ENCODE data around the gene UFM1. TPM values are rescaled to one million over a fixed set of nuclear protein-coding genes. Genes with fewer than 3 reads are reported as not detected.

The UFM1 gene
- polyA plus RNA-seq, 1 donor from 2014 or later = 158 TPM

DNA sequence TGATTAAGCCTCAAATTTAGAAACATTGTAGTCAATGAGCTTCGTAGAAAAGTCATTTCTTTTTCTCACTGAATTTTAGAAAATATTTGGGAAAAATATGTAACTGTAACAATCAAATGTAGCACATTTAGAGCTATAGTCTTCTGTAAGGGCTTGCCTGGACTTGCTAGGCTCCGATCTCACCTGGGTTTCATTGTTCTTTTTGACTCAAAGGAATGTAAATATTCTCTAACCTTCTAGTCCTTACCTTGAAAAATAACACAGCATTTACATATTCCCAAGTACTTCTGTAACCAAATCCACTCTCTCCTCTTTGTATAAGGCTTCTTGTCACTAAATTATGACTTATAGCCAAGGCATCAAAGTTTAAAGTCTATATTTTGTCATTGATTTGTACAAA lies 2.9 kb upstream of the UFM1 start:
- Histone ChIP-seq H3K9ac (ENCODE audit: low read length) (no peak overlapping the region), H3F3A (ENCODE audit: insufficient read depth, low read length, poor library complexity, severe bottlenecking) (no peaks in the 10 kb centered on the region), H3K4me3 (ENCODE audit: low read length) (no peak overlapping the region), H3K27me3 (ENCODE audit: insufficient read depth, low read depth, low read length) (no peaks in the 10 kb centered on the region), H3K27ac (ENCODE audit: low read length) (no peak overlapping the region), H3K9me2 (ENCODE audit: insufficient read depth, low read length) (no peaks in the 10 kb centered on the region), H2AFZ (ENCODE audit: low read depth, low read length) (no peak overlapping the region), H3K9me3 (ENCODE audit: low read length) (no peaks in the 10 kb centered on the region), H3K4me2 (ENCODE audit: low read length) (no peak overlapping the region), H3K79me2 (replicated peaks; ENCODE audit: insufficient read depth, low read length) (peaks cover 18% of the 10 kb centered on the region), H3K36me3 (ENCODE audit: insufficient read depth, low read length) (no peaks in the 10 kb centered on the region), H4K20me1 (ENCODE audit: insufficient read depth) (no peaks in the 10 kb centered on the region)
- TF ChIP-seq SMC3 (conservative IDR thresholded peaks at IDR 0.05; ENCODE audit: poor library complexity) (no peak), EZH2 (IDR thresholded peaks at IDR 0.05; ENCODE audit: borderline replicate concordance, insufficient read depth, low read length, poor library complexity, severe bottlenecking) (no peak), MXI1 (conservative IDR thresholded peaks at IDR 0.05; ENCODE audit: poor library complexity, severe bottlenecking) (no peak), EP300 (conservative IDR thresholded peaks at IDR 0.05; ENCODE audit: poor library complexity, severe bottlenecking) (no peak), RAD21 (conservative IDR thresholded peaks at IDR 0.05) (no peak), TAF1 (IDR thresholded peaks at IDR 0.05; ENCODE audit: low read depth) (no peak), POLR2AphosphoS5 (IDR thresholded peaks at IDR 0.05) (no peak)
- TF ChIP-seq, protein P1, sequence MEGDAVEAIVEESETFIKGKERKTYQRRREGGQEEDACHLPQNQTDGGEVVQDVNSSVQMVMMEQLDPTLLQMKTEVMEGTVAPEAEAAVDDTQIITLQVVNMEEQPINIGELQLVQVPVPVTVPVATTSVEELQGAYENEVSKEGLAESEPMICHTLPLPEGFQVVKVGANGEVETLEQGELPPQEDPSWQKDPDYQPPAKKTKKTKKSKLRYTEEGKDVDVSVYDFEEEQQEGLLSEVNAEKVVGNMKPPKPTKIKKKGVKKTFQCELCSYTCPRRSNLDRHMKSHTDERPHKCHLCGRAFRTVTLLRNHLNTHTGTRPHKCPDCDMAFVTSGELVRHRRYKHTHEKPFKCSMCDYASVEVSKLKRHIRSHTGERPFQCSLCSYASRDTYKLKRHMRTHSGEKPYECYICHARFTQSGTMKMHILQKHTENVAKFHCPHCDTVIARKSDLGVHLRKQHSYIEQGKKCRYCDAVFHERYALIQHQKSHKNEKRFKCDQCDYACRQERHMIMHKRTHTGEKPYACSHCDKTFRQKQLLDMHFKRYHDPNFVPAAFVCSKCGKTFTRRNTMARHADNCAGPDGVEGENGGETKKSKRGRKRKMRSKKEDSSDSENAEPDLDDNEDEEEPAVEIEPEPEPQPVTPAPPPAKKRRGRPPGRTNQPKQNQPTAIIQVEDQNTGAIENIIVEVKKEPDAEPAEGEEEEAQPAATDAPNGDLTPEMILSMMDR (IDR thresholded peaks at IDR 0.05; ENCODE audit: poor library complexity, severe bottlenecking) = no peak
- TF ChIP-seq, protein P2, sequence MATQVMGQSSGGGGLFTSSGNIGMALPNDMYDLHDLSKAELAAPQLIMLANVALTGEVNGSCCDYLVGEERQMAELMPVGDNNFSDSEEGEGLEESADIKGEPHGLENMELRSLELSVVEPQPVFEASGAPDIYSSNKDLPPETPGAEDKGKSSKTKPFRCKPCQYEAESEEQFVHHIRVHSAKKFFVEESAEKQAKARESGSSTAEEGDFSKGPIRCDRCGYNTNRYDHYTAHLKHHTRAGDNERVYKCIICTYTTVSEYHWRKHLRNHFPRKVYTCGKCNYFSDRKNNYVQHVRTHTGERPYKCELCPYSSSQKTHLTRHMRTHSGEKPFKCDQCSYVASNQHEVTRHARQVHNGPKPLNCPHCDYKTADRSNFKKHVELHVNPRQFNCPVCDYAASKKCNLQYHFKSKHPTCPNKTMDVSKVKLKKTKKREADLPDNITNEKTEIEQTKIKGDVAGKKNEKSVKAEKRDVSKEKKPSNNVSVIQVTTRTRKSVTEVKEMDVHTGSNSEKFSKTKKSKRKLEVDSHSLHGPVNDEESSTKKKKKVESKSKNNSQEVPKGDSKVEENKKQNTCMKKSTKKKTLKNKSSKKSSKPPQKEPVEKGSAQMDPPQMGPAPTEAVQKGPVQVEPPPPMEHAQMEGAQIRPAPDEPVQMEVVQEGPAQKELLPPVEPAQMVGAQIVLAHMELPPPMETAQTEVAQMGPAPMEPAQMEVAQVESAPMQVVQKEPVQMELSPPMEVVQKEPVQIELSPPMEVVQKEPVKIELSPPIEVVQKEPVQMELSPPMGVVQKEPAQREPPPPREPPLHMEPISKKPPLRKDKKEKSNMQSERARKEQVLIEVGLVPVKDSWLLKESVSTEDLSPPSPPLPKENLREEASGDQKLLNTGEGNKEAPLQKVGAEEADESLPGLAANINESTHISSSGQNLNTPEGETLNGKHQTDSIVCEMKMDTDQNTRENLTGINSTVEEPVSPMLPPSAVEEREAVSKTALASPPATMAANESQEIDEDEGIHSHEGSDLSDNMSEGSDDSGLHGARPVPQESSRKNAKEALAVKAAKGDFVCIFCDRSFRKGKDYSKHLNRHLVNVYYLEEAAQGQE (IDR thresholded peaks at IDR 0.05; ENCODE audit: borderline replicate concordance) = no peak

GRCh38 chr13:38348861-38349389 lies 726 bp upstream of the UFM1 start:
- peak overlapping the region; percentile 80 for H3K4me3 ChIP-seq (ENCODE audit: low read length)
- no peaks in the 10 kb centered on the region for H3K27me3 ChIP-seq (ENCODE audit: insufficient read depth, low read depth, low read length)
- H2AFZ ChIP-seq (ENCODE audit: low read depth, low read length) = peak overlapping the region; percentile 66
- H3K36me3 ChIP-seq (ENCODE audit: insufficient read depth, low read length) = no peaks in the 10 kb centered on the region
- peaks cover 22% of the 10 kb centered on the region for H3K79me2 ChIP-seq (replicated peaks; ENCODE audit: insufficient read depth, low read length)
- peak overlapping the region; percentile 66 for H3K27ac ChIP-seq (ENCODE audit: low read length)
- no peaks in the 10 kb centered on the region for H3K9me3 ChIP-seq (ENCODE audit: low read length)
- H3K4me2 ChIP-seq (ENCODE audit: low read length) = peak overlapping the region; percentile 86
- no peak for TF ChIP-seq MXI1 (conservative IDR thresholded peaks at IDR 0.05; ENCODE audit: poor library complexity, severe bottlenecking)
- no peak for TF ChIP-seq TAF1 (IDR thresholded peaks at IDR 0.05; ENCODE audit: low read depth)
- TF ChIP-seq POLR2AphosphoS5 (IDR thresholded peaks at IDR 0.05) = no peak
- no peak for TF ChIP-seq EZH2 (IDR thresholded peaks at IDR 0.05; ENCODE audit: borderline replicate concordance, insufficient read depth, low read length, poor library complexity, severe bottlenecking)
- no peak for TF ChIP-seq SMC3 (conservative IDR thresholded peaks at IDR 0.05; ENCODE audit: poor library complexity)
- TF ChIP-seq RAD21 (conservative IDR thresholded peaks at IDR 0.05) = no peak
- TF ChIP-seq, protein P1 (IDR thresholded peaks at IDR 0.05; ENCODE audit: poor library complexity, severe bottlenecking) = no peak
- TF ChIP-seq, protein P2 (IDR thresholded peaks at IDR 0.05; ENCODE audit: borderline replicate concordance) = no peak
- no peak for TF ChIP-seq EP300 (conservative IDR thresholded peaks at IDR 0.05; ENCODE audit: poor library complexity, severe bottlenecking)
- no peaks in the 10 kb centered on the region for H4K20me1 ChIP-seq (ENCODE audit: insufficient read depth)
- peak overlapping the region; percentile 68 for H3K9ac ChIP-seq (ENCODE audit: low read length)
- no peaks in the 10 kb centered on the region for H3F3A ChIP-seq (ENCODE audit: insufficient read depth, low read length, poor library complexity, severe bottlenecking)
- no peaks in the 10 kb centered on the region for H3K9me2 ChIP-seq (ENCODE audit: insufficient read depth, low read length)
